Activated T-cell treated with anti-CD3 and anti-CD28 coated beads for 4 hours (primary cell): ENCODE measurements around the gene SLAMF6.
"Not testable (repeated sequence)": the region's sequence is repeated elsewhere in the genome, so short reads cannot be mapped to it uniquely, and the experiment has no call there.

Experiments used
- DNase-seq: peaks from one replicate; pipeline ENCODE4 v3.0.0-alpha.2; 2020

SLAMF6 gene

DNA sequence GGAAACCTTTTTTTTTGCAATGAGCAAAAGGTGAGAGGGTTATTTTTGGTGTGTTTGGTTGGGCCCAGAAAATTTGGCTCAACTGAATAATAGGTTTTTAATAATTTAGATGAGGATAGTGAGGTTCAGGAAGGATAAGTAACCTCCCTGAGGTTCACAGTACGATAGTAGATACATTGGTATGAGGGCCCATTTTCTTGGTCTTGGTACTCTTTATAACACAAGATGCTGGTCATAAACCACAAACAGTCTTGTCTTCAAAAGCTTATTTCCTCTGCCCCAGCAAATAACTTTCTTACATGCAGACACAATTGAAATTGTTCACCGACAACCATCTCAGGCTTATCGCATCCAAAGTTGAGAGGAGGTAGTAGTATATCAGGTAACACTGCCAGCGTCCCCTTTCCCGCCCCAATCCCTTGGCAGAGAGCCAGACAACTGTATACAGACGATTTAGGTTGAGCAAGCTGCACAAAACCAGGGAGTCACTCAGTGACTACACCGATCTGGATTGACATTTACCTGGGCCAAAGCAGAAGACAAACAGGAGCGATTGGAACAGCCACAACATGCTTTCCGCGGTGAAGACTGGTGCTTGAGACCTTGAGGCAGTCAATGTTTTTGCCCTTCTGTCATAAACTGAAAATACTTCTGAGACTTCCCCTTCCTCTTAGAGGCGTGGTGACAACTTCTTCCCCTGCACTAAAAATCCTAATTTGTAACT, at the start of gene SLAMF6:
SLAMF6 (minus strand) TSS at position 634 of the 724 bp plus-strand sequence; CDS start at position 571, 63 bp downstream.
- peak; percentile 29 for DNase-seq

DNA sequence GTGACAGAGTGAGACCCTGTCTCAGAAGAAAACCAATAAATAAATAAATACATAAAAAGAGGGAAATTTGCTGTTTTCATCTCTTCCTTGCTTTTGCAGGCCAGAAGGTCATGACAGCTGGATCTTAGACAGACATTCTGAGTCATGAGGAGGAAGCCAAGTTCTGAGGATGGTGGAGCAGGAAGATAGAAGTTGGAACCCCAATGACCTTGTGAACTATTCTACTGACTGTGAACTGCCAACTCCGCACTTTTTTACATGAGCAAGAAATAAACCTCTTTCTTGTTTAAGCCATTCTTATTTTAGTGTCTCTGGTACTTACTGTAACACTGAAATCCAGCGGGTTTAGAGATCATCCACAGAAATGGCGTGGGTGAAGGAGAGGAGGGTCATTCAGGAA, 47.8 kb upstream of the SLAMF6 start:
- DNase-seq = no peak

DNA sequence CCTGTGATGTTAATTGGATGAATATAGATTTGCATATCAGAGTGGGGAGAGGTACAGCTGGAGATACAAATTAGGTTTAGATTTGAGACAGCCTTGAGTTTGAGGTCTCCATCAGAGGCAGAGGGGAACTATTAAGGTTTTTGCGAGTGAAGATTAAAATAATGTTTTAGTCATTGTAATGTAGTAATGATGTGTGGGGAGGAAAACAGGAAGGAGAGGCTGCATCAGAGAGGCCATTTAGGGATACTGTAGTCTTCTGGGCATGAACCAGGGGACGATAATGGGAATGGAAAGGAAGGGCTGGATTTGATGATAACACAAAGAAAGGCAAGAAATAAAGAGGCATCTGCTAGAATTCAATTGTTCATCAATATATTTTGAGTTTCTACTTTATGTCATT, 46.8 kb upstream of the SLAMF6 start:
- no peak for DNase-seq

DNA sequence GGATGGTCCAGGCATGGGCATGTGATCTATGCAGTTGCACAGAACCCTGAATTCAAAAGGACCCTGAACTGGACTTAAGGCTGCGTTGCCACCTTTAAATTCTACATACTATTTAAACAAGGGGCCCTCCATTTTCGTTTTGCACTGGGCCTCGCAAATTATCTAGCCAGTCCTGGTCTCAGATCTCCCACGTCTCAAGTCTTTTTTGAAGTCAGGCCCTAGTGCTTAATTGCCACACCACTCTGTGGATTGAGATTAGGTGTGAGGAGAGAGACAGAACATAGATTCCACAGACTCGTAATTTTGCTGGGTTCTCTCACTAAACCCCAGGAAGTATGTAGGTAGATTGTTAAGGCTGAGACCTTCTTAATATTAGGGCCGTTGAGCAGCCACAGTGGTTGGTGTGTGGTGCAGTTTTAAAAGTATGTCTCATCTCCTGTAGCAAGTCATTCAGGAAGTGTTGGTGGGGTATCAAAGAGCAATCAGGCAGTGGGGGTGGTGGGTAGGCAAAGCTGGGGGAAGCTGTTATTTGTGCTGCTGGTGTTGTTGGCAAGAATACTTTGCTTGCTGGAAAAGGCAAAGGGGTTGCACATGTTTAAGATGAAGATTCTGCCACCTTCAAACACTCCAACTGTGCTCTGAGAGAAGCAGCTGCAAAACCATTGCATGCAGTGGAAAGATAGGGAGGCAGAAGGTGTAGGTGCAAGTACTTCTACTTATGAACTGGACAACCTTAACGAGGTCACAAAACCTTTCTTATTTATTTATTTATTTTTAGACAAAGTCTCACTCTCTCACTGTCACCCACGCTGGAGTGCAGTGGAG, 45.0 kb upstream of the SLAMF6 start:
- peak; percentile 56 for DNase-seq

- DNase-seq = no peak
Measured at GRCh38 chr1:160567341-160567740, 44.3 kb upstream of the SLAMF6 start.

DNA sequence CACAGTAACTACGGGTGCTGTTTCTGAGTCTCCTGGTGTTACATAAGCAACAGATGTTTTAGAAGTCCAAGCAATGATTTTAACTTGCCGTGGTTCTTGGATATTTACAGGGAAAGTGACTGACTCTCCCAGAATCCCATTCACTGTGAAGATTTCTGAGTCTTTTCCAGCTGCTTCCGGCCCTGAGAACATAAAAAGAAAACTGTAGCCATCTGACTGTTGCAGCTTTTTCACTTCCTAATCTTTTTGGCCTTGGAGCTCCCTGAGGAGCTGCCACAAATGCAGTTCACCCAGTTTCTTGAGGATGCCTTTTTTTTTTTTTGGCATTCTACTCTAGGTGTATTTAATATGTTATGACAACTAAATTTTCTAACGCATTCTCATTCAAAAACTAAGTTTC, 42.5 kb upstream of the SLAMF6 start:
- DNase-seq = no peak

DNA sequence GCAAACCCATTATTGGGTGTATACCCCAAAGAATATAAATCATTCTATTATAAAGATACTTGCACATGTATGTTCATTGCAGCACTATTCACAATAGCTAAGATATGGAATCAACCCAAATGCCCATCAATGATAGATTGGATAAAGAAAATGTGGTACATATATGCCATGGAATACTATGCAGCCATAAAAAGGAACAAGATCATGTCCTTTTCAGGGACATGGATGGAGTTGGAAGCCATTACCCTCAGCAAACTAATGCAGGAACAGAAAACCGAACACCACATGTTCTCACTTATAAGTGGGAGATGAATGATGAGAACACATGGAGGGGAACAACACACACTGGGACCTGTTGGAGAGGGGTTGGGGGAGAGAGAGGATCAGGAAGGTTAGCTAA, 40.2 kb upstream of the SLAMF6 start:
- DNase-seq = not testable (repeated sequence)

GRCh38 chr1:160562745-160563144, 39.7 kb upstream of the SLAMF6 start:
- DNase-seq = not testable (repeated sequence)

- no peak for DNase-seq
Measured at GRCh38 chr1:160560806-160561205, 37.8 kb upstream of the SLAMF6 start.

- no peak for DNase-seq
Measured at GRCh38 chr1:160560045-160560705, 37.1 kb upstream of the SLAMF6 start.

GRCh38 chr1:160559437-160559836, 36.4 kb upstream of the SLAMF6 start:
- not testable (repeated sequence) for DNase-seq

DNA sequence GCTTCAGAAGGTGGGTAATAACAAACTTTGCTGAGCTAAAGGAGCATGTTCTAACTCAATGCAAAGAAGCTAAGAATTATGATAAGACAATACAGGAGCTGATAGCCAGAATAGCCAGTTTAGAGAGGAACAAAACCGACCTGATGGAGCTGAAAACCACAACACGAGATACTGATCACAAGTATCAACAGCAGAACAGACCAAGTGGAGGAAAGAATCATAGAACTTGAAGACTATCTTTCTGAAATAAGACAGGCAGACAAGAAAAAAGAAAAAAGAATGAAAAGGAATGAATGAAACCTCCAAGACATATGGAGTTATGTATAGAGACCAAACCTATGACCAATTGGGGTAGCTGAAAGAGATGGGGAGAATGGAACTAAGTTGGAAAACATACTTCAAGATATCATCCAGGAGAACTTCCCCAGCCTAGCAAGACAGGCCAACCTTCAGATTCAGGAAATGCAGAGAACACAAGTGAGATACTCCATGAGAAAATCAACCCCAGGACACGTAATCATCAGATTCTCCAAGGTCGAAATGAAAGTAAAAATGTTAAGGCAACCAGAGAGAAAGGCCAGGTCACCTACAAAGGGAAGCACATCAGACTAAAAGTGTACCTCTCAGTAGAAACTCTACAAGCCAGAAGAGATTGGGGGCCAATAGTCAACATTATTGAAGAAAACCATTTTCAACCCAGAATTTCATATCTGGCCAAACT, 35.8 kb upstream of the SLAMF6 start:
- no peak for DNase-seq

GRCh38 chr1:160553778-160554177, 30.7 kb upstream of the SLAMF6 start:
- no peak for DNase-seq

DNA sequence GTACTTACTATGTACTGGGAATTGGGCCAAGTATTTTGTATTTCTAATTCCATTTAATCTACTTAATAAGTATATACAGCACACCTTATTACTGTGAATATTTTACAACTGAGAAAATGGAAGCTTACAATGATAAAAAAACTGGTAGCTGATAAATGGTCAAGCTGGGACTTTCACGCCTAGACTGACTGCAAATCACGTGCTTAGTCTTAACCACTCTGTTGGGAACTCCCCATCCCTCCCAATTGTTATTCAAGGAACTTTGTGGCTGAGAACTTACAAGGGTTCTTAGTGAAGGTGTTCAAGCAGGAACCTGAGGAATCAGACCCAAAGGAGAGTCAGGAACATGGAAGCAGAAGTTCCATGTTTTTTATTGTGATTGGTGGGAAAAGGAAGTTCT, 29.4 kb upstream of the SLAMF6 start:
- DNase-seq = no peak

GRCh38 chr1:160550572-160551034, 27.5 kb upstream of the SLAMF6 start:
- DNase-seq = peak; percentile 46

DNA sequence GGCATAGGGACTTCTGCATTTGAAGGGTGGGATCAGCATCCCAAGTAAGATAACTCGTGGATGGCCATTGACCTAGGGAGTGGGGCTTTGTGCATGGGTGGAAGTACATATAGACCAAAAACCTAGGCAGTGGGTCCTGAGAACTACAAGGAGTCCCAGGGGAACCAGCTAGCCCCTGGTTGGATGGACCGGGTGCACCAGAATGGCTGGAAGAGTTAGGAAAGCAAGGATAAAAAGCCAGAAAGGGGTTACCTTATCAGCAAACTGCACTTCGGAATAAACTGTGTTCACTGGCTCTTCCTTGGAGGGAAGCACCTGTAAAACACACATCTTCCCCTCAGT, 26.6 kb upstream of the SLAMF6 start:
- DNase-seq = no peak

GRCh38 chr1:160548960-160549664, 26.1 kb upstream of the SLAMF6 start:
- DNase-seq = no peak

- no peak for DNase-seq
Measured at GRCh38 chr1:160548183-160548582, 25.1 kb upstream of the SLAMF6 start.

DNA sequence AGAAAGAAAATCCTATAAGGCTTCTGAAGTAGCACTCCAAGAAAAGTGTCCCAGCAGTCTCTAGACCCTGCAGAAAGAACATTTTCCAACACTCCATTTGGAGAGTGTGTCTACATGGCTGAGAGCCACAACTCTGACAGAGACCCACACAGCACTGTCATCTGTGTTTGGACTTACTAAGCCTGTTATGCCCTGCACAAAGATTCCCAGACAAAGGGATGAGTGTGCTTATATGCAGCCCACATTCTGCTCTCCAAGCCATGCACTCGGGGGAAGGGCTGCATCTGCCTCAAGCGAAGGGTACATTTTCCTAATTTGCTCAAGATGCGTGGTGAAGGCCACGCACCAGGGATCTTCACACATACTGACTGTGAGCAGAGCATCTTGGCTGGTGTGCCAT, 24.4 kb upstream of the SLAMF6 start:
- DNase-seq = no peak

GRCh38 chr1:160546942-160547341, 23.9 kb upstream of the SLAMF6 start:
- no peak for DNase-seq

DNA sequence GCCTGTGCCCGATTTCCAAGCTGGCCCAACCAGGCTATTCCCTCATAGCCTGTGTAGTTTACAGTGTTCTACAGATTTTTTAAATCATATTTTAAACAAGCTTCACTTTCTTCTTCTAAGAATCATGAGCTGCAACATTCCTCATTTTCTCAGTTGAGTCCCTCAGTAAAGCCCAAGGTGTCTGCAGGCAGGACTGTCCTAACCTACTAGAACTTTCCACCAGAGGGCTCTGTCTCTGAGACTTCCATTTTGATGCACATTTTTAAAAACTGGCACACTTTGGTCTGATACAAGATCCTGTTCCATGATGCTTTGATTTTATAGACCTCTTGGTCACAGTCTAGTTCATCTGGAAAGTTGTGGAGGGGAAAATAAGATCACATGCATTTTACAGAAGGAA, 21.6 kb upstream of the SLAMF6 start:
- DNase-seq = no peak

DNA sequence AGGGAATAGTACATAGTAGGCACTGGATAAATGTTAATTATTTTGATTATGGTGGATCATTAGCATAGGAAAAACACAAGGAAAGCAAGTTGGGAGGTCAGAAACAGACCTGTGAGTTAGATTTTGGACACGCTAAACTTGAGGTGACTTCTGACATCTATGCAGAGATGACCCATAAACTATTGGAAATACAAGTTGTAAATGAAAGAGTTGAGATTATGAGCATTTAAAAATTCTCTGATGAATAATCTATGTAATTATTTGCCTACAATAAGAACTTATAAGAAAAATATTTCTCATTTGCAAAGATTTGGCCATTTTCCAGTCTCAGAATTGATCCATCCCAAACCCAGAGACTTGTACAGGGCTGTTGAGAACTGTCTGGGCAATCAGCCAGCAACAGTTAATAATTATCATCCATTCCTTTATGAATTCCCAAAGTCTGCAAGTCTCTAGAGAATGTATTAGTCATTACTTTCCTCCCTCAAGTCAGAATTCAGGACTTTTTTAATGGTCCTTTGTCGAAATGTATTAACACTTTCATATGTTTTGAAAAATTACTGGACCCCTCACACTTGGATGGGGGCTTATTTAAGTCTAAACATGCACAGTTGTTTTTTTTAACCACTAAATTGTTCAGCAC, 19.4 kb upstream of the SLAMF6 start:
- no peak for DNase-seq
